ENCODE results near the gene PXDC1.

PXDC1 gene

DNA sequence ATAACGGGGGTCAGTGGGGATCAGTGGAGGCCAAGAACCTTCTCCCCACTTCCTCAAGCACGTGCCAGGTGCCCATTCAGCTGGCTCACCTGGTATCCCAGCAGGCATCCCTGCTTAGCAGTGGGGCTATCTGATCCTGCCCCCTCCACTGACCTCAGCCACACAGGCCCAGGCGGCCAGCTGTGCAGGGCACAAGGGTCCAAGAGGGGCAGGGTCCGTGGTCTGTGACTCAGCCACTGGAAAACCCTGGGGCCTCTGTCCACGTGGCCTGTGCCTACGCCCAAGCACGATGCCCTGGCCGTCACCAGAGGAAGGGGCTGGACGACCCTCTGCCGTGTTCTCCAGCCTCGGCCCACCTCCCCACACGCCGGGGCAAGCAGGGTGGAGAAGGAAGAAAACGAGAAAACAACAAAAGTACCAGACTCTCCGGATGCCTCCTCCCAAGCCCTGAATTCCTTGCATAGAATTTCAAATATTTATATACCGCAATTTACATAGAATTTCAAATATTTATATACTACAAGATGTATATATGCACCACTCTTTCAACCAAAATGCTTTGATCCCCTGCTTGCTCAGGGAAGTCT lies 12.1 kb downstream of the PXDC1 start:
- no peak for DNase-seq (ENCODE audit: low read depth)
- H3K4me3 ChIP-seq (ENCODE audit: low read length), result no peak overlapping the region
- TF ChIP-seq, protein P1, sequence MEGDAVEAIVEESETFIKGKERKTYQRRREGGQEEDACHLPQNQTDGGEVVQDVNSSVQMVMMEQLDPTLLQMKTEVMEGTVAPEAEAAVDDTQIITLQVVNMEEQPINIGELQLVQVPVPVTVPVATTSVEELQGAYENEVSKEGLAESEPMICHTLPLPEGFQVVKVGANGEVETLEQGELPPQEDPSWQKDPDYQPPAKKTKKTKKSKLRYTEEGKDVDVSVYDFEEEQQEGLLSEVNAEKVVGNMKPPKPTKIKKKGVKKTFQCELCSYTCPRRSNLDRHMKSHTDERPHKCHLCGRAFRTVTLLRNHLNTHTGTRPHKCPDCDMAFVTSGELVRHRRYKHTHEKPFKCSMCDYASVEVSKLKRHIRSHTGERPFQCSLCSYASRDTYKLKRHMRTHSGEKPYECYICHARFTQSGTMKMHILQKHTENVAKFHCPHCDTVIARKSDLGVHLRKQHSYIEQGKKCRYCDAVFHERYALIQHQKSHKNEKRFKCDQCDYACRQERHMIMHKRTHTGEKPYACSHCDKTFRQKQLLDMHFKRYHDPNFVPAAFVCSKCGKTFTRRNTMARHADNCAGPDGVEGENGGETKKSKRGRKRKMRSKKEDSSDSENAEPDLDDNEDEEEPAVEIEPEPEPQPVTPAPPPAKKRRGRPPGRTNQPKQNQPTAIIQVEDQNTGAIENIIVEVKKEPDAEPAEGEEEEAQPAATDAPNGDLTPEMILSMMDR (conservative IDR thresholded peaks at IDR 0.05; ENCODE audit: low read depth, low read length), result no peak

GRCh38 chr6:3738381-3739131 lies 13.0 kb downstream of the PXDC1 start:
- no peak overlapping the region for H3K4me3 ChIP-seq (ENCODE audit: low read length)
- no peak for DNase-seq (ENCODE audit: low read depth)
- TF ChIP-seq, protein P1 (conservative IDR thresholded peaks at IDR 0.05; ENCODE audit: low read depth, low read length), result no peak

DNA sequence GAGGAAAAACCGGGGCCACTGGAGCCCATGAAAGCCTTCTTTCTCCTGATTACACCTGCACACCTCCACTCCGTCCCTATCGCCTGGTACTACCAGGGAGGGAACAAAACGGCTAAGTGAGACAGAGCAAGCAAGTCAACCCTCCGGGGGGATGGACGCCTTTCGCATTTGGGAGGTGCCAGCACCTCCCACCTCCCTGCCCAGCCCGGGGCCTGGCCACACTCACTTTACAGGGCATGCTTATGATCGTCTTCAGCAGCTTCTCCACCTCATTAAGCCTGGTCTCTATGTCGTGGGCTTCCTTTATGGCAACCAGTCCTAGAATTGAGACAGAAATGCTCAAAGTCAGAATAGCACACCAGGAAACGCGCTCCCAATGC lies 13.7 kb downstream of the PXDC1 start:
- no peak overlapping the region for H3K4me3 ChIP-seq (ENCODE audit: low read length)
- DNase-seq (ENCODE audit: low read depth), result no peak
- TF ChIP-seq, protein P1 (conservative IDR thresholded peaks at IDR 0.05; ENCODE audit: low read depth, low read length), result no peak

DNA sequence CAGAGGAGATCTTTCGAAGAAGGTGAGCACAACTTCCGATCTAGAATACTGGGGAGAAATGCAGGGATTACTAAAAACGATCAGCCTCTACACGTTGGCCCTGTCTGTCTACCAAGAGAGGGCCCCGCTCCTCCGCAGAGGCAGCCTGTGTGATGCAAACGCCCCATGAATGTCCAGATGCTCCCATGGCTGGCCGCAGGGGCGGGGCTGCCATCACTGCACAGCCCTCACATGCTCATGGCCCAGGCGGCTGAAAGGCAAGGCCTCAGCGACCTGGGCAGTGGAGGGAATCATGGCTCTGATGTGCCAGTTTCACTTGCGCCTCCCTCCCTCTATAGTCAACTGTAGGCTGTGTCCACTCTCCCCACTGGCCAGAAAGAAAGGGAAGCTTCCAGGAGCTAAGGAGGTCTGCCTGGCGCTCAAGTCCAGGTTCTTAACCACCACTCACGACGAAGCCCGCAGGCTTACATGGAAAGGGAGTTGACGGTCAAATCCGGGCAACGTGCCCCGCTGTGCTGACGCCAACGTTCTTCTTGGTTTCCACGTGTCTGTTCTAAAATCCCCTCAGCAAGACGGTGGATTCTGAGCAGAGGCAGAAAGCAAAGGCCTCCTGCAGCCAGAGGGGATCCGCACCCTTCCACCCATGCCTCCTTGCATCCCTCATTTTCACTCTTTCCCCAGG lies 14.2 kb downstream of the PXDC1 start:
- TF ChIP-seq, protein P1 (conservative IDR thresholded peaks at IDR 0.05; ENCODE audit: low read depth, low read length), result no peak
- no peak for DNase-seq (ENCODE audit: low read depth)
- H3K4me3 ChIP-seq (ENCODE audit: low read length), result no peak overlapping the region

- no peak for DNase-seq (ENCODE audit: low read depth)
- no peak overlapping the region for H3K4me3 ChIP-seq (ENCODE audit: low read length)
- TF ChIP-seq, protein P1 (conservative IDR thresholded peaks at IDR 0.05; ENCODE audit: low read depth, low read length), result no peak
Measured at GRCh38 chr6:3735029-3735605, 16.4 kb downstream of the PXDC1 start.

- TF ChIP-seq, protein P1 (conservative IDR thresholded peaks at IDR 0.05; ENCODE audit: low read depth, low read length), result no peak
- DNase-seq (ENCODE audit: low read depth), result no peak
- no peak overlapping the region for H3K4me3 ChIP-seq (ENCODE audit: low read length)
Measured at GRCh38 chr6:3734023-3734422, 17.5 kb downstream of the PXDC1 start.
